Measurements from ENCODE around the gene TRABD2A. TPM values are rescaled to one million over a fixed set of nuclear protein-coding genes. Genes with fewer than 3 reads are reported as not detected.
A peak's percentile ranks its signal among the peaks of the same experiment; 100 is the strongest.

TRABD2A gene
- total RNA-seq, 1 experiment from 2014 or later, result 1.7 TPM

GRCh38 chr2:84894131-84894586, 13.3 kb upstream of the TRABD2A start:
- Histone ChIP-seq H2BK15ac (ENCODE audit: low read depth, low read length) (no peak overlapping the region), H3K14ac (ENCODE audit: insufficient read depth, low read length) (no peak overlapping the region), H2AFZ (ENCODE audit: low read length) (no peak overlapping the region), H4K20me1 (ENCODE audit: control insufficient read depth, insufficient read depth, insufficient read length) (peaks cover 3% of the 10 kb centered on the region), H2BK12ac (ENCODE audit: insufficient read length, low read depth, low read length) (no peak overlapping the region), H3K9me3 (ENCODE audit: control insufficient read depth, low read depth, low read length) (no peaks in the 10 kb centered on the region), H3K23me2 (ENCODE audit: insufficient read length, low read depth, low read length, poor library complexity, severe bottlenecking) (no peaks in the 10 kb centered on the region), H3K9ac (ENCODE audit: extremely low read depth, insufficient read length, low read length) (no peak overlapping the region), H2BK5ac (ENCODE audit: insufficient read length, low read length) (no peak overlapping the region), H3K27me3 (ENCODE audit: insufficient read depth, low read length) (no peaks in the 10 kb centered on the region; the same call in 1 of the 2 replicates), H3K79me2 (ENCODE audit: insufficient read depth, low read length) (no peaks in the 10 kb centered on the region), H3K23ac (ENCODE audit: insufficient read length, low read depth, low read length) (no peak overlapping the region), H3T11ph (ENCODE audit: low read length) (no peak overlapping the region), H3K4ac (ENCODE audit: low read depth, low read length) (no peak overlapping the region), H3K4me2 (ENCODE audit: insufficient read depth, insufficient read length, low read length) (peak overlapping the region; percentile 33), H3K4me1 (ENCODE audit: insufficient read depth, low read length) (peaks cover 3% of the 10 kb centered on the region; the same call in 1 of the 2 replicates), H2BK20ac (ENCODE audit: low read depth, low read length, poor library complexity, severe bottlenecking) (no peak overlapping the region), H3K56ac (ENCODE audit: insufficient read length, low read depth, low read length) (no peak overlapping the region), H2BK120ac (ENCODE audit: low read depth, low read length, poor library complexity, severe bottlenecking) (no peak overlapping the region), H3K79me1 (ENCODE audit: insufficient read depth, low read depth, low read length, poor library complexity, severe bottlenecking) (no peaks in the 10 kb centered on the region), H4K5ac (ENCODE audit: insufficient read length, low read depth, low read length) (no peak overlapping the region), H2AK5ac (ENCODE audit: insufficient read length, low read length) (no peak overlapping the region), H4K8ac (replicated peaks; ENCODE audit: insufficient read length, low read depth, low read length) (no peak overlapping the region), H3K18ac (ENCODE audit: insufficient read length, low read depth, low read length) (no peak overlapping the region), H4K91ac (ENCODE audit: insufficient read length, low read depth, low read length) (no peak overlapping the region), H3K27ac (ENCODE audit: insufficient read length, low read depth, low read length) (no peak overlapping the region)
- H3K4me1 Mint-ChIP-seq, result peaks cover 14% of the 10 kb centered on the region in 2 experiments
- DNase-seq, result peak; percentile 73
- H3K27me3 Mint-ChIP-seq (ENCODE audit: low read depth), result peaks cover 5% of the 10 kb centered on the region; the same call in 1 of the 2 replicates
- no peak overlapping the region for H3K4me3 Mint-ChIP-seq
- H3K9me3 Mint-ChIP-seq, result no peaks in the 10 kb centered on the region; a peak in 1 of 5 replicates
- no peaks in the 10 kb centered on the region; a peak in 1 of 7 replicates for H3K36me3 Mint-ChIP-seq (ENCODE audit: insufficient read depth in 1 of 3, low read depth in 3 of 3)
- WGBS (ENCODE audit: extremely low coverage, insufficient read length, low lambda C conversion rate), result no CpG with 5 or more reads among the region's 6 CpGs
- H3K27ac Mint-ChIP-seq, result peak overlapping the region in 1 of 3 experiments; percentile 36; a peak in 1 of 7 replicates
- TF ChIP-seq CTCF (conservative IDR thresholded peaks at IDR 0.05), result no peak
